H9 (cell line): ENCODE data around the gene FAM163B. TPM values are rescaled to one million over a fixed set of nuclear protein-coding genes. Genes with fewer than 3 reads are reported as not detected.

Experiments used
- DNase-seq: peaks from one replicate; pipeline ENCODE4 v3.0.0-alpha.2; 2017
- H2AFZ ChIP-seq: one replicate; pipeline ENCODE4 v1.6.1; 2013; ENCODE audit warnings: mild to moderate bottlenecking, low read length, control low read depth, moderate library complexity
- H2AK5ac ChIP-seq: 2 replicates; pipeline ENCODE4 v1.6.1; 2013; ENCODE audit warnings: low read length, control low read depth, mixed read lengths; ENCODE audit not compliant: insufficient read length
- H2BK120ac ChIP-seq: one replicate; pipeline ENCODE4 v1.6.1; 2013; ENCODE audit warnings: low read depth, mild to moderate bottlenecking, low read length, control low read depth, inconsistent platforms; ENCODE audit not compliant: poor library complexity, severe bottlenecking
- H2BK12ac ChIP-seq: 2 replicates; pipeline ENCODE4 v1.6.1; 2013; ENCODE audit warnings: low read length, control low read depth, mixed read lengths, low read depth; ENCODE audit not compliant: insufficient read length
- H2BK15ac ChIP-seq: 2 replicates; pipeline ENCODE4 v1.6.1; 2013; ENCODE audit warnings: low read depth, low read length, control low read depth
- H2BK20ac ChIP-seq: one replicate; pipeline ENCODE4 v1.6.1; 2013; ENCODE audit warnings: low read depth, mild to moderate bottlenecking, low read length, control low read depth, inconsistent platforms; ENCODE audit not compliant: poor library complexity, severe bottlenecking
- H2BK5ac ChIP-seq: 2 replicates; pipeline ENCODE4 v1.6.1; 2013; ENCODE audit warnings: low read length, control low read depth, mixed read lengths; ENCODE audit not compliant: insufficient read length
- H3K14ac ChIP-seq: 2 replicates; pipeline ENCODE4 v1.6.1; 2013; ENCODE audit warnings: low read length, control low read depth; ENCODE audit not compliant: insufficient read depth
- H3K18ac ChIP-seq: 2 replicates; pipeline ENCODE4 v1.6.1; 2013; ENCODE audit warnings: low read depth, mild to moderate bottlenecking, mixed read lengths, low read length, control low read depth; ENCODE audit not compliant: insufficient read length
- H3K23ac ChIP-seq: 2 replicates; pipeline ENCODE4 v1.6.1; 2013; ENCODE audit warnings: low read length, control low read depth, mixed read lengths, low read depth; ENCODE audit not compliant: insufficient read length
- H3K23me2 ChIP-seq: 2 replicates; pipeline ENCODE4 v1.6.1; 2013; ENCODE audit warnings: low read depth, mild to moderate bottlenecking, mixed read lengths, low read length, control low read depth; ENCODE audit not compliant: insufficient read length, poor library complexity, severe bottlenecking
- H3K27ac ChIP-seq: 2 replicates; pipeline ENCODE4 v1.5.1; 2013; ENCODE audit warnings: low read length, control low read depth, mixed read lengths, low read depth; ENCODE audit not compliant: insufficient read length
- H3K27me3 ChIP-seq: 2 replicates; pipeline ENCODE4 v1.6.1; 2013; ENCODE audit warnings: low read length, control low read depth, inconsistent platforms; ENCODE audit not compliant: insufficient read depth
- H3K4ac ChIP-seq: 2 replicates; pipeline ENCODE4 v1.6.1; 2013; ENCODE audit warnings: low read depth, mild to moderate bottlenecking, control low read depth, inconsistent platforms, low read length, moderate library complexity
- H3K4me1 ChIP-seq: 2 replicates; pipeline ENCODE4 v1.6.1; 2013; ENCODE audit warnings: low read length, control low read depth, inconsistent platforms; ENCODE audit not compliant: insufficient read depth
- H3K4me2 ChIP-seq: 2 replicates; pipeline ENCODE4 v1.6.1; 2013; ENCODE audit warnings: low read length, control low read depth, mixed read lengths; ENCODE audit not compliant: insufficient read length, insufficient read depth
- H3K56ac ChIP-seq: 2 replicates; pipeline ENCODE4 v1.6.1; 2013; ENCODE audit warnings: low read depth, mild to moderate bottlenecking, mixed read lengths, low read length, control low read depth; ENCODE audit not compliant: insufficient read length
- H3K79me1 ChIP-seq: 2 replicates; pipeline ENCODE4 v1.6.1; 2013; ENCODE audit warnings: low read depth, mild to moderate bottlenecking, moderate library complexity, low read length, control low read depth, inconsistent platforms; ENCODE audit not compliant: insufficient read depth, poor library complexity, severe bottlenecking
- H3K79me2 ChIP-seq: 2 replicates; pipeline ENCODE4 v1.6.1; 2013; ENCODE audit warnings: low read length, control low read depth, inconsistent platforms; ENCODE audit not compliant: insufficient read depth
- H3K9ac ChIP-seq: 2 replicates; pipeline ENCODE4 v1.6.1; 2013; ENCODE audit warnings: low read length, control low read depth, mixed read lengths; ENCODE audit not compliant: insufficient read length; ENCODE audit errors: extremely low read depth
- H3K9me3 ChIP-seq: one replicate; pipeline ENCODE4 v1.6.1; 2013; ENCODE audit warnings: low read depth, low read length, inconsistent platforms; ENCODE audit not compliant: control insufficient read depth
- H3T11ph ChIP-seq: one replicate; pipeline ENCODE4 v1.6.1; 2013; ENCODE audit warnings: mild to moderate bottlenecking, low read length, control low read depth, inconsistent platforms
- H4K20me1 ChIP-seq: one replicate; pipeline ENCODE4 v1.6.1; 2013; ENCODE audit not compliant: control insufficient read depth, insufficient read length, insufficient read depth
- H4K5ac ChIP-seq: 2 replicates; pipeline ENCODE4 v1.6.1; 2013; ENCODE audit warnings: low read depth, mild to moderate bottlenecking, mixed read lengths, low read length, control low read depth; ENCODE audit not compliant: insufficient read length
- H4K8ac ChIP-seq: replicated peaks from 2 replicates; pipeline ENCODE4 v1.6.1; 2013; ENCODE audit warnings: low read length, control low read depth, mixed read lengths, low read depth; ENCODE audit not compliant: insufficient read length
- H4K91ac ChIP-seq: 2 replicates; pipeline ENCODE4 v1.6.1; 2013; ENCODE audit warnings: low read depth, mild to moderate bottlenecking, moderate library complexity, mixed read lengths, low read length, control low read depth; ENCODE audit not compliant: insufficient read length
- H3K27ac Mint-ChIP-seq, 3 experiments: 2 replicates in 2 of 3; 3 replicates in 1 of 3; pipeline ENCODE4 v1.8.0; 2020 to 2021; ENCODE audit warnings: mixed read lengths in 3 of 3, mild to moderate bottlenecking in 1 of 3, moderate library complexity in 1 of 3
- H3K27me3 Mint-ChIP-seq: 2 replicates; pipeline ENCODE4 v1.8.0; 2021; ENCODE audit warnings: low read depth, mild to moderate bottlenecking, moderate library complexity, mixed read lengths
- H3K36me3 Mint-ChIP-seq, 3 experiments: 2 replicates in 2 of 3; 3 replicates in 1 of 3; pipeline ENCODE4 v1.8.0; 2020 to 2021; ENCODE audit warnings: low read depth in 3 of 3, mixed read lengths in 3 of 3; ENCODE audit not compliant: insufficient read depth in 1 of 3
- H3K4me1 Mint-ChIP-seq, 2 experiments: 2 replicates each; pipeline ENCODE4 v1.8.0; 2020; ENCODE audit warnings: mixed read lengths in 2 of 2
- H3K4me3 Mint-ChIP-seq, 2 experiments: 2 replicates in 1 of 2; 3 replicates in 1 of 2; pipeline ENCODE4 v1.8.0; 2020 to 2021; ENCODE audit warnings: mild to moderate bottlenecking in 2 of 2, mixed read lengths in 2 of 2, moderate library complexity in 1 of 2
- H3K9me3 Mint-ChIP-seq, 2 experiments: 2 replicates in 1 of 2; 3 replicates in 1 of 2; pipeline ENCODE4 v1.8.0; 2020; ENCODE audit warnings: mild to moderate bottlenecking in 2 of 2, mixed read lengths in 2 of 2, moderate library complexity in 1 of 2
- CTCF ChIP-seq: fragments of 200-600 bp; sonication (generic); conservative IDR thresholded peaks from 3 replicates; pipeline ENCODE4 v1.8.0; 2021; ENCODE audit warnings: antibody characterized with exemption, mild to moderate bottlenecking
- WGBS: extraction: QIAGEN DNeasy Blood & Tissue Kit; methylation state at CpG from one replicate; pipeline ENCODE4 v1.1.7; 2013; ENCODE audit warnings: missing lambda C conversion rate, low lambda C conversion rate, mixed read lengths; ENCODE audit not compliant: insufficient read length; ENCODE audit errors: extremely low coverage; 5-methylcytosine and 5-hydroxymethylcytosine counted together
- total RNA-seq: library from RNA; stranded (reverse); gene quantifications from 2 replicates; pipeline ENCODE4 v1.2.1, GENCODE V29; 2021

The FAM163B gene
- total RNA-seq, 1 experiment from 2014 or later: 0.39 TPM

GRCh38 chr9:133613432-133613831 lies 4.2 kb upstream of the FAM163B start:
- no peak overlapping the region for H2BK120ac ChIP-seq
- H3K27ac Mint-ChIP-seq: no peak overlapping the region
- peaks cover 3% of the 10 kb centered on the region; the same call in 1 of the 2 replicates for H3K27me3 ChIP-seq
- no peak overlapping the region for H3K9ac ChIP-seq
- H3K14ac ChIP-seq: no peak overlapping the region
- H3K79me2 ChIP-seq: no peaks in the 10 kb centered on the region
- peaks cover 6 to 17% of the 10 kb centered on the region in 2 experiments for H3K4me1 Mint-ChIP-seq
- no peak for TF ChIP-seq CTCF
- no peaks in the 10 kb centered on the region; a peak in 2 of 5 replicates for H3K9me3 Mint-ChIP-seq
- H3K4me1 ChIP-seq: no peaks in the 10 kb centered on the region
- H3K56ac ChIP-seq: no peak overlapping the region
- H3K4me2 ChIP-seq: no peak overlapping the region
- H3K23me2 ChIP-seq: no peaks in the 10 kb centered on the region
- H3T11ph ChIP-seq: no peak overlapping the region
- no peak overlapping the region for H4K5ac ChIP-seq
- no peaks in the 10 kb centered on the region for H4K20me1 ChIP-seq
- no peak for DNase-seq
- H2AK5ac ChIP-seq: no peak overlapping the region
- H2BK15ac ChIP-seq: no peak overlapping the region
- no peak overlapping the region for H2BK20ac ChIP-seq
- H2AFZ ChIP-seq: no peak overlapping the region
- H3K9me3 ChIP-seq: no peaks in the 10 kb centered on the region
- WGBS: no CpG with 5 or more reads among the region's 16 CpGs
- no peak overlapping the region for H3K18ac ChIP-seq
- no peak overlapping the region for H2BK12ac ChIP-seq
- H3K23ac ChIP-seq: no peak overlapping the region
- no peak overlapping the region for H2BK5ac ChIP-seq
- H3K27me3 Mint-ChIP-seq: peaks cover 76% of the 10 kb centered on the region
- H4K8ac ChIP-seq: no peak overlapping the region
- H3K27ac ChIP-seq: no peak overlapping the region
- H3K79me1 ChIP-seq: no peaks in the 10 kb centered on the region
- H3K36me3 Mint-ChIP-seq: no peaks in the 10 kb centered on the region
- no peak overlapping the region for H4K91ac ChIP-seq
- no peak overlapping the region for H3K4me3 Mint-ChIP-seq
- H3K4ac ChIP-seq: no peak overlapping the region
